Measurements from ENCODE around the gene NCOA3. TPM values are rescaled to one million over a fixed set of nuclear protein-coding genes. Genes with fewer than 3 reads are reported as not detected.

Gene NCOA3
- total and polyA plus RNA-seq, 10 of the 15 experiments (the other 5 are each of a cell fraction or from before 2014, with no cell fraction given) = 16.9 to 96.2 (median 73.6) TPM

- Histone ChIP-seq H3K79me2 (ENCODE audit: control insufficient read depth, insufficient read depth, low read length) (no peaks in the 10 kb centered on the region; the same call in 1 of the 2 replicates), H3K9ac (ENCODE audit: control insufficient read depth, insufficient read depth, low read length) (no peak overlapping the region), H3K4me1 (ENCODE audit: control insufficient read depth, insufficient read depth, low read length) (peaks cover 30% of the 10 kb centered on the region), H2AFZ (ENCODE audit: control insufficient read depth, low read depth, low read length) (no peak overlapping the region), H3K4me2 (ENCODE audit: control insufficient read depth, insufficient read depth) (no peak overlapping the region), H3K9me3 (replicated peaks; ENCODE audit: control insufficient read depth, insufficient read depth, low read length) (no peaks in the 10 kb centered on the region), H3K36me3 (ENCODE audit: control insufficient read depth in 2 of 2, insufficient read depth in 2 of 2, low read length in 1 of 2) (no peaks in the 10 kb centered on the region), H4K20me1 (ENCODE audit: control insufficient read depth, insufficient read depth) (no peaks in the 10 kb centered on the region), H3K4me3 (no peak overlapping the region), H3K27ac (ENCODE audit: control insufficient read depth, insufficient read depth) (no peak overlapping the region), H3K27me3 (replicated peaks in 1 of 2; ENCODE audit: control insufficient read depth in 2 of 2, insufficient read depth in 2 of 2, low read length in 1 of 2) (no peaks in the 10 kb centered on the region)
- FAIRE-seq (no peak), ATAC-seq (no peak), DNase-seq (ENCODE audit: low read depth, low spot score) (no peak)
- ChIA-PET POLR2A (no interaction called here), CTCF (no interaction called here), SMC1A (ENCODE audit: uncharacterized antibody, unreplicated experiment) (interaction anchor here (1.1 to 9.6 kb wide), 2 partner anchors 10 to 18 kb away, joined by 3 to 134 read pairs; no protein-coding TSS in a partner anchor), RAD21 (ENCODE audit: unreplicated experiment) (no interaction called here)
- intact Hi-C loops (cut with micrococcal nuclease; ENCODE audit: unreplicated experiment) (no loop called here), in situ Hi-C loops (cut with MboI) (no loop called here)
- BruUV-seq (replicated peaks) = no TSS peak
- WGBS (ENCODE audit: insufficient coverage, insufficient replicate concordance, low lambda C conversion rate, missing lambda C conversion rate) = 68% methylated on average over 2 of the region's 2 CpGs
- TF ChIP-seq ETV6 (conservative IDR thresholded peaks at IDR 0.05 in 1 of 2, IDR thresholded peaks at IDR 0.05 in 1 of 2; ENCODE audit: borderline replicate concordance in 1 of 2, low read depth in 1 of 2) (peak in 1 of 2 experiments; percentile 96; a peak in 2 of 4 replicates), POLR2A (IDR thresholded peaks at IDR 0.05; ENCODE audit: low read depth, low read length) (no peak), BCL11A (IDR thresholded peaks at IDR 0.05; ENCODE audit: low read depth, low read length) (no peak)
Observed at GRCh38 chr20:47476452-47476851, 25.2 kb upstream of the NCOA3 start.

GRCh38 chr20:47479093-47479492, 22.6 kb upstream of the NCOA3 start:
- Histone ChIP-seq H3K9me3 (replicated peaks; ENCODE audit: control insufficient read depth, insufficient read depth, low read length) (no peaks in the 10 kb centered on the region), H3K36me3 (ENCODE audit: control insufficient read depth in 2 of 2, insufficient read depth in 2 of 2, low read length in 1 of 2) (no peaks in the 10 kb centered on the region), H3K9ac (ENCODE audit: control insufficient read depth, insufficient read depth, low read length) (no peak overlapping the region), H3K27ac (ENCODE audit: control insufficient read depth, insufficient read depth) (peak overlapping the region; percentile 8; the same call in 1 of the 2 replicates), H2AFZ (ENCODE audit: control insufficient read depth, low read depth, low read length) (peak overlapping the region; percentile 55), H3K4me2 (ENCODE audit: control insufficient read depth, insufficient read depth) (no peak overlapping the region), H3K4me3 (no peak overlapping the region), H3K4me1 (ENCODE audit: control insufficient read depth, insufficient read depth, low read length) (peaks cover 25% of the 10 kb centered on the region), H3K27me3 (replicated peaks in 1 of 2; ENCODE audit: control insufficient read depth in 2 of 2, insufficient read depth in 2 of 2, low read length in 1 of 2) (no peaks in the 10 kb centered on the region), H3K79me2 (ENCODE audit: control insufficient read depth, insufficient read depth, low read length) (no peaks in the 10 kb centered on the region; the same call in 1 of the 2 replicates), H4K20me1 (ENCODE audit: control insufficient read depth, insufficient read depth) (no peaks in the 10 kb centered on the region)
- DNase-seq (ENCODE audit: low read depth, low spot score) = no peak
- intact Hi-C loops (cut with micrococcal nuclease; ENCODE audit: unreplicated experiment) = no loop called here
- ChIA-PET SMC1A (ENCODE audit: uncharacterized antibody, unreplicated experiment) (interaction anchor here (0.6 to 0.7 kb wide), 2 partner anchors 39 to 376 kb away, joined by 4 read pairs; no protein-coding TSS in a partner anchor), RAD21 (ENCODE audit: unreplicated experiment) (interaction anchor here (0.9 kb wide), 1 partner anchor 8 kb away, joined by 4 read pairs; no protein-coding TSS in a partner anchor), CTCF (no interaction called here), POLR2A (interaction anchor here (1.0 to 1.9 kb wide), 3 partner anchors 7 to 95 kb away, joined by 4 to 5 read pairs (median 5); no protein-coding TSS in a partner anchor)
- no TSS peak for BruUV-seq (replicated peaks)
- TF ChIP-seq NR2C1 (IDR thresholded peaks at IDR 0.05) (no peak), NFXL1 (IDR thresholded peaks at IDR 0.05; ENCODE audit: borderline replicate concordance) (0 out of 2 replicates have a peak, but pooled peaks have one; percentile 21)
- no peak for FAIRE-seq
- ATAC-seq = peak; percentile 29
- 63% methylated on average over 4 of the region's 4 CpGs for WGBS (ENCODE audit: insufficient coverage, insufficient replicate concordance, low lambda C conversion rate, missing lambda C conversion rate)
- in situ Hi-C loops (cut with MboI) = no loop called here

All from GM12878 (cell line).